Measurements from ENCODE around the gene POU3F1.

GRCh38 chr1:38000233-38000528, 46.4 kb downstream of the POU3F1 start:
- TF ChIP-seq, protein P1, sequence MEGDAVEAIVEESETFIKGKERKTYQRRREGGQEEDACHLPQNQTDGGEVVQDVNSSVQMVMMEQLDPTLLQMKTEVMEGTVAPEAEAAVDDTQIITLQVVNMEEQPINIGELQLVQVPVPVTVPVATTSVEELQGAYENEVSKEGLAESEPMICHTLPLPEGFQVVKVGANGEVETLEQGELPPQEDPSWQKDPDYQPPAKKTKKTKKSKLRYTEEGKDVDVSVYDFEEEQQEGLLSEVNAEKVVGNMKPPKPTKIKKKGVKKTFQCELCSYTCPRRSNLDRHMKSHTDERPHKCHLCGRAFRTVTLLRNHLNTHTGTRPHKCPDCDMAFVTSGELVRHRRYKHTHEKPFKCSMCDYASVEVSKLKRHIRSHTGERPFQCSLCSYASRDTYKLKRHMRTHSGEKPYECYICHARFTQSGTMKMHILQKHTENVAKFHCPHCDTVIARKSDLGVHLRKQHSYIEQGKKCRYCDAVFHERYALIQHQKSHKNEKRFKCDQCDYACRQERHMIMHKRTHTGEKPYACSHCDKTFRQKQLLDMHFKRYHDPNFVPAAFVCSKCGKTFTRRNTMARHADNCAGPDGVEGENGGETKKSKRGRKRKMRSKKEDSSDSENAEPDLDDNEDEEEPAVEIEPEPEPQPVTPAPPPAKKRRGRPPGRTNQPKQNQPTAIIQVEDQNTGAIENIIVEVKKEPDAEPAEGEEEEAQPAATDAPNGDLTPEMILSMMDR (IDR thresholded peaks at IDR 0.05; ENCODE audit: low read length) = no peak
- no peak for TF ChIP-seq EZH2 (IDR thresholded peaks at IDR 0.05; ENCODE audit: borderline replicate concordance, low read length)
